Fibroblast of pulmonary artery (primary cell): ENCODE measurements around the gene GUCA2B.

Source experiments
- DNase-seq: peaks from one replicate; pipeline ENCODE4 v3.0.0-alpha.2; 2010; ENCODE audit warnings: low read depth
- H3K4me3 ChIP-seq: replicated peaks from 2 replicates; pipeline ENCODE4 v1.5.1; 2011; ENCODE audit warnings: low read depth, mild to moderate bottlenecking, control low read depth, low read length, moderate library complexity
- CTCF ChIP-seq: IDR thresholded peaks from 2 replicates; pipeline ENCODE4 v1.5.1; 2011; ENCODE audit warnings: mild to moderate bottlenecking, control low read depth, low read length, inconsistent platforms; ENCODE audit errors: missing control alignments

GUCA2B gene

GRCh38 chr1:42157667-42158066 lies 4.5 kb downstream of the GUCA2B start:
- DNase-seq: no peak
- no peak overlapping the region for H3K4me3 ChIP-seq
- TF ChIP-seq CTCF: no peak

- TF ChIP-seq CTCF: no peak
- no peak for DNase-seq
- no peak overlapping the region for H3K4me3 ChIP-seq
Measured at GRCh38 chr1:42158189-42158588, 5.0 kb downstream of the GUCA2B start.

GRCh38 chr1:42162181-42162580 lies 9.0 kb downstream of the GUCA2B start:
- DNase-seq: no peak
- TF ChIP-seq CTCF: no peak
- no peak overlapping the region for H3K4me3 ChIP-seq

- H3K4me3 ChIP-seq: no peak overlapping the region
- TF ChIP-seq CTCF: no peak
- no peak for DNase-seq
Measured at GRCh38 chr1:42163114-42163513, 9.9 kb downstream of the GUCA2B start.

- H3K4me3 ChIP-seq: no peak overlapping the region
- TF ChIP-seq CTCF: no peak
- DNase-seq: no peak
Measured at GRCh38 chr1:42163536-42164503, 10.6 kb downstream of the GUCA2B start.

GRCh38 chr1:42164551-42165420 lies 11.6 kb downstream of the GUCA2B start, which contains the start of gene GUCA2A:
Gene GUCA2A, minus strand, starts transcription at chr1:42164745. Its CDS starts 33 bp downstream, at chr1:42164712.
- no peak for TF ChIP-seq CTCF
- H3K4me3 ChIP-seq: no peak within 1 kb of the TSS
- DNase-seq: no peak
